Activated gamma-delta T cell treated with Interleukin-2 at 50 U/mL for 16 hours (primary cell): ENCODE results near the gene PLCD3.

Experiments
- DNase-seq: peaks from one replicate; pipeline ENCODE4 v3.0.0-alpha.2; 2020

Gene PLCD3

GRCh38 chr17:45149037-45149668 is 16.8 kb upstream of the PLCD3 start:
- peak; percentile 71 for DNase-seq

GRCh38 chr17:45148183-45149036 is 16.1 kb upstream of the PLCD3 start, which contains the start of gene HEXIM1:
Gene HEXIM1, plus strand, starts transcription at chr17:45148475. Its CDS starts 716 bp downstream, at chr17:45149191.
- DNase-seq, result peak; percentile 98

DNA sequence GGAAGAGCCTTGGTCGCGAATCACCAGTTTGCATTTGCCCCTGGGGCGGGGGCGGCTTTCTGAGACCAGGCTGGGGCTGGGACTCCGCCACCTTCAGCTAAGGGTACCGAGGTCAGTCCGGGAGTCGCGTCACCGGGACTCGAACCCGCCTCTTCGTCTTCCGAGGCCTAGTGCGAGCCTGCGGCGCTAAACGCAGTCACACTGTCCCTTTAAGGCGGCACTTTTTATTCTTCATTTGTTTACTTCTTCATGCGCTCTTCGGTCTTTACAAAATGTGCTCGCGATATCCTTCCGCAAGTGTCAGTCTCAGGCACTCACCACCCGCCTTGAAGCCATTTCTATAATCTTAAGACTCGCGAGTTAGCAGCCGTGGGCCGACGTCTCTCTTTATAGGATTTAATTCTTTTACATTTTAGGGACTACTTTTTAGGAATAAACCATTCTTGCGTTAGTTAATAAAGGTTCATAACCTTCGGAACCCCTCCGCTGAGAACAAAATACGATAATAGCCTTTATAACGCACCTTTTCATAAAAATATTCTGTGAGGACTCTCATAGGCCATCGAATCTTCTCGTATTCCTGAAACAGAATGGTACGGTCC is 15.4 kb upstream of the PLCD3 start:
- DNase-seq, result peak; percentile 65

DNA sequence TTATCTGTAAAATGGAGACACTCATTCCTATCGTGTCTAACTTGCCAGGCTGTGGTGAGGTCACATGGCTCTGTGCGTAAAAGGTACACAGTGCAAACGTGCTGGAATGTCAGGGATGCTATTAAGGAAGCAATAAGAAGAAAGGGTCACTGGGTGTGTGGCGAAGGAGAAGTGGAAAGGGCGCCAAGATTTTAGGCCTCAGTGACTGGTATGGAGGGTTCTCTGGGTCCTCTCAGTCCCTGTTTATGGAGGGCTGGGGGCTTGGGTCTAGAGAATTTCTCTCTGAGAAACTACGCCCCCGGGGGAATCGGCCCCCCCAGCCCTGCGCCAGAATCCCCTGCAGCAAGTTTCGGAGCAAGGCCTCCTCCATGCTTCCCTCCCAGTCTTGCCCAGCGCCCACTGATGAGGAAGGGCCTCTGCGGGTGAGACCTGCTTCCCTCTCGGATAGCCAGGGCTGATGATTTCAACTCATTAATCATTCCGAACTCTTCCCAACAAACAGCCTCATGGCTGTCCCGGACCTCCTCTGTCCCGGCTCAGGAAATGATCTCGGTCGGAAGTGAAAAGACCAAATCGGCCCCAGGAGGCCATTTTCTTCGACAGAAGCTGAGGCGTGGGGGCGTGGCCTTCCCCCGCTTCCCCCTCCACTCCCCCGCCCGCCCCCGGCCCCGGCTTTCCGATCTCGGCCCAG is 14.7 kb upstream of the PLCD3 start:
- DNase-seq, result peak; percentile 61

GRCh38 chr17:45146592-45146889 is 14.2 kb upstream of the PLCD3 start:
- no peak for DNase-seq

DNA sequence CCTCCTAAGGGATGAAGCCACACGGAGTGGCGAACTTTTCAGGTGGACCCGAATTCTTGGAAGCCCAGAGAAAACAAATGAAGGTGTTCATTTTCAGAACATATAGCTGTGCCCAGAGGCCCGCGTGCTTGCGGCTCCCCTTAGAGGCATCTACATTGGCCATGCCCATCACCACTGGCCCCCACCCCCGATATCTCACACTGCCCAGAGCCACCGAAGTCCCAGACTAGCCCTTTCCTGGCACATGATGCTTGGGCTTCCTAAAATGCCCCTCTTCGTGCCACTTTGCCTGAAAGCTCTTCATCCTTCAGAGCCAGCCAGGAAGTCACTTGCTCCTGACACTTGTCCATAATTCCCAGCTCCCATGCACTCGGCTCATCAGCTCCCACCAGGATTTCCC is 13.9 kb upstream of the PLCD3 start:
- no peak for DNase-seq

DNA sequence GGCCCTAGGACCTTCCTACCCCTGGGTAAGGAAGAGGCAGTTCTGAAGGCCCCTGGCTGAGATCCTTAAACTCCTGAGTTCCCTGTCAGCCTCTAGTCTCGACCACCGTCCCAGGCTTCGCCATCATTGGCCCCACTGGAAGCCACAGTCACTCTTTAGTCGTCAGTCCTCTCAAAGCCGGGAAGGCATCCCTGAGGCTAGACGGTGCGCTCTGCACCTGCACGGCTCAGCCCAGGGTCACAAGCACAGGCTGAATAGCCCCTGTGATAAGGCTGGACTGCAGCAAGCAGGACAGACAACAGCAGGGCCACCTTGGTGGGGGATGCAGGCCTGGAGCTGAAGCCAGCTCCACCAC is 12.7 kb upstream of the PLCD3 start:
- DNase-seq, result no peak

GRCh38 chr17:45144199-45145034 is 12.1 kb upstream of the PLCD3 start:
- DNase-seq, result no peak

GRCh38 chr17:45143767-45144198 is 11.5 kb upstream of the PLCD3 start:
- no peak for DNase-seq

GRCh38 chr17:45143094-45143670 is 10.9 kb upstream of the PLCD3 start:
- DNase-seq, result no peak

DNA sequence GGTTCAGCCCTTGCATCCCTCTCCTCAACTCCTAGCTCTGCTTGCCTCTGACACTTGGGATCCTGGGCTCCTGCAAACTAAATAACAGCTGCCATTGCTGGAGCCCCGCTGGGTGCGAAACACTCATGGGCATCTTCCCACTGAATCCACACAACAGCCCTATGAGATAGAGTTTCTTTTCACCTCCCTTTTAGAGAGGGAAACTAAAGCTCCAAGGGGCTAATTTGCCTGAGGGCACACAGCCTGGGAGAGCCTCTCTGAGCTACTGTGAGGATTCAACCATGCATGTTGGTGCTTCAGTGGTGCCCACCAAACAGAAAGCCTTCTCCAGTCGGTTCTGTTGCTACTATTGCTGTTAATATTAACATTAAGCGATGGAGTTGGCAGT is 7.2 kb upstream of the PLCD3 start:
- no peak for DNase-seq

DNA sequence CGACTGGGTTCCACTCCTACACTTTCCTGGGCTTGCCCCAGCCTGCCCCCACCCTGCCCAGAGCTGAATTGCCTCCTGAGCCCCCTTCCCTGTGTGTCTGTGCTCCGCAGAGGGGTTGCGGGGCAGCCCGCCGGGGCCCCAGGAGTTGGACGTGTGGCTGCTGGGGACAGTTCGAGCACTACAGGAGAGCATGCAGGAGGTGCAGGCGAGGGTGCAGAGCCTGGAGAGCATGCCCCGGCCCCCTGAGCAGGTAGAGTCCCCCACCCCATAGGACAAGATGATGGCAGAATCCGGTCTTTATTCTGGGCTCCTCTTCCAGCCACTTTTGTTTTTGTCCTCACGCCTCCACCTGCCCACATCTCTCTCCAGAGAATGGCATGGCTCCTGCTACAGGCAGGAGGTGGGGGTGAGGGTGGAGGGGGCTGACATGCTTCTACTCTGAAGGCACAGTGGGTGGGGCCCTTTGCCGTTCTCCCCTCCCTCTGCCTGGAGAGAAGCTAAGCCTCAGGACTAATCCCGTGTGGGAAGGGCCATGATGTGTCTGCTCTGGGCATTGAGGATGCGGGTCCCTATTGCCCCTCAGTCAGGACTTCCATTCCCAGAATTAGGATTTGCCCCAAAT is 6.7 kb upstream of the PLCD3 start:
- DNase-seq, result no peak

DNA sequence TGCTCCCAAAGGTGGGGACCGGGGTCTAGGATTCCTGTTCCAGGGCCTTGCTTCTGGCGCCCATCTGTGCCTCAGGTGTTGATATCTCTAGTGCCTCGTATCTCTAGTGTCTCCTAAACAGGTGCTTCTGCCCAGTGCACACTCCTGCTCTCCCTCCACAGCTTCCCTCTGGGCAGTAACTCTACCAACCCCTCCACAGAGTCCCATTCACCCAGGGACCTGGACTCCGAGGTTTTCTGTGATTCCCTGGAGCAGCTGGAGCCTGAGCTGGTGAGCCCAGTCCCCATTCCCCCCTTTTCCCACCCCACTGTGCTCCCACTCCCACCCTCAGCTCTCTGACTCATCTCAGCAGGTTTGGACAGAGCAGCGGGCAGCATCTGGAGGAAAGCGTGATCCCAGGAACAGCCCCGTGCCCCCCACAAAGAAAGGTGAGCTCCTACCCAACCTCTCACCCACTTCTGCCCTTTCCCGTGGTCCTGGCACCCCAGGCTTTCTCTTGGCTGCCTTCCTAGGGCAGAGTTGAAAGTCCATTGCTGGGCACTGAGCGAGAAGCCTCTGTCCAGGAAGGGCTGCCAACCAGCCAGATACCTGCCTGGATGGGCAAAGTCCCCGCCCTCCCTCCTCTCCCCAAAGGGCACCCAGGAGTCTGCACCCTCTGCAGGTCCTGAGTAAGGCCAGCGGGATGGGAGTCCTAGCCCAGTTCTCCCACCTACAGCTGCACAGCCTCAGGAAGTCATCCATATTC is 5.4 kb upstream of the PLCD3 start:
- no peak for DNase-seq

DNA sequence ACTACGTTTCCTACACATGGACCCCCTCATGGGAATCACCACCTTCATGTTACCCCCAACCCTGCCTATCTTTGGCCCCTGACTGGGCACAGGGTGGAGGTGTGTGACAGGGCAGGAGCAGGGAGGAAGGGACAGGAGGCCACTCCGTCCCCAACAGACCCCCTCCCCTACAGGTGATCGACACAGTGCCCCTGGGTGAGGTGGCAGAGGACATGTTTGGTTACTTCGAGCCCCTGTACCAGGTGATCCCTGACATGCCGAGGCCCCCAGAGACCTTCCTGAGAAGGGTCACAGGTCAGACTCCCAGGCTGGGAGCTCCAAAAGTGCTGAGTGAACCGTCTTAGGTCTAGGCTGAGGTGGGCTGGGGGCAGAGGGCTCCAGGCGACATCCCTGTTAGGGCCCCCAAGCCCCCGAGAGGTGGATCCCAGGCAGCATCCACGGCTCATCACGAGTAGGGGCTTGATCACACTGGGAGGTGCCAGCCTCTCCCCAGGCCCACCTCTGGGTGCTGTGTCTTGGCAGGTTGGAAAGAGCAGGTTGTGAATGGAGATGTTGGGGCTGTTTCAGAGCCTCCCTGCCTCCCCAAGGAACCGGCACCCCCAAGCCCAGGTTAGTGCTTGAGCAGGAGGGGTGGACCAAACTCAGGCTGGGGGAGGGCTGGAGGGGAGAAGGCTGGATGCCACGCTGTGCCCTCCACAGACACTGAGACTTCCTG is 4.7 kb upstream of the PLCD3 start:
- no peak for DNase-seq

DNA sequence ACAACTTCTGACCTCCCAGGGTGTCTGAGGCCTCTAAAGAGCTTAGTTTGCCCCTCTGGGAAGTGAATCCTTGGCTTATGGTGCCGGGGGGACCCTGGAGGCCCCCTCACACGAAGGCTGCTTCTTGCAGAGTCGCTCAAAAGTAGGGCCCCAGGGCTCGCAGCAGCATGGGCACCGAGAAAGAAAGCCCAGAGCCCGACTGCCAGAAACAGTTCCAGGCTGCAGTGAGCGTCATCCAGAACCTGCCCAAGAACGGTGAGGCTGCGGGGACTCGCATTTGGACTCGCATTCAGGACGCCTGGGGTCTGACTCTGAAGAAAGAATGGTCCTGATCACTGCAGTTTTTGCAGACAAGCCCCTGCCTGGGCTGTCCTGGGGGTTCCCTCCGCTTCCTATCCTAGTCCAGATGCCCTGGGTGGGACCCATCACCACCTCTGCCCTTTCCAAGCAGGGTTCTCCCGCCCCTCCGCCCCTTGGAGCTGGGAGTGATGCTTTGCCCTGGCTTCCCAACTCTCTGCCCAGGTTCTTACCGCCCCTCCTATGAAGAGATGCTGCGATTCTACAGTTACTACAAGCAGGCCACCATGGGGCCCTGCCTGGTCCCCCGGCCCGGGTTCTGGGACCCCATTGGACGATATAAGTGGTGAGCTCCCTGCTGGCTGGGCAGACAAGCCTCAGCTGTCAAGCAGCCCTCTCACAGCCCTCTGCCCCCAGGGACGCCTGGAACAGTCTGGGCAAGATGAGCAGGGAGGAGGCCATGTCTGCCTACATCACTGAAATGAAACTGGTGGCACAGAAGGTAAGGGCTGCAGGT is 3.9 kb upstream of the PLCD3 start:
- no peak for DNase-seq

- DNase-seq, result peak; percentile 98
Observed at GRCh38 chr17:45135192-45135977, 3.1 kb upstream of the PLCD3 start, which contains the start of gene ACBD4. Gene ACBD4, plus strand, starts transcription at chr17:45135687. Its CDS starts 458 bp downstream, at chr17:45136145.

DNA sequence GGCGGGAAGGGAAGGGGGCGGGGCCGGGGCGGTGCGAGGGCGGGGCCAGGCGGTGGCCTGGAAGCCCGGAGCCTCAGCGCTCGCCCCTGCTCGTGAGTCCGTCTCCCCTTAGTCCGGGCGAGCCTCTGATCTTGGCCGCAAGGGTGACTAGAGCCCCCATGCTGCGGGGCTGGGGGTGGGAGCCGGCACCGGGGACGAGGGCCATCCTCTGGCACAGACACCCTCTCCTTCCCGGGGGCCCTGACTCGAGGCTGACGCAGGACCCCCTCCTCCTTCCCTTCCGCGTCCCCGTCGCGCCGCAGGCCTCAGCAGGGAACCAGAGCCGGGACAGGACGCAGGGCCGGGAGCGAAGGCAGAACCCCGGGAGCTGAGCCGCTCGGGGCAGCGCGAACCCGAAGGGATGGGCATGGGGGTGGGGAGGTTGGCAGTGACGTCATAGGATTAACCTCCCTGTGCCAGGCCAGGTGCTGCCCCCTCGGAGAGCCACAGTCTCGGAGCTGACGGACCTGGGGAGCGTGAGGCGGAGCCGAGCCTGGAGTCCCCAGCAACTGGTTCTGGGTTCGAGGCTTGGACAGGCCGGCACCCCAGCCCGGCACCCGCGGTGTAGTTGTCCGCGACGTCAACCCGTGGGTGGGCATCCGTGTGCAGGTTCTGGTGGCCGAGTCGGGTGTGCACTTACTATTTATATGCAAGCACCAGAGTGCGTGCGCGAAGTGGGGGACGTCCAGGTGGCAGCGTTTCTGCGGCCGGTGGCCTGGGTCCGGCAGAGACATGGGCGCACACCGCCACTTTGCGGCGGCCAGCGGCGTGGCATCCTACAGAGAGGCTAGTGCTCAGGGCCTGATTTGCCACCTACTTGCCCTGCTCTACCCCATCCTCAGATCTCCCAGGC is 503 bp upstream of the PLCD3 start:
- peak; percentile 62 for DNase-seq
